ENCODE results near the gene SGCD. TPM values are rescaled to one million over a fixed set of nuclear protein-coding genes. Genes with fewer than 3 reads are reported as not detected.

Gene SGCD
- polyA plus RNA-seq, 1 of the 3 experiments (the other 2 are of a cell fraction) = 0.87 TPM

DNA sequence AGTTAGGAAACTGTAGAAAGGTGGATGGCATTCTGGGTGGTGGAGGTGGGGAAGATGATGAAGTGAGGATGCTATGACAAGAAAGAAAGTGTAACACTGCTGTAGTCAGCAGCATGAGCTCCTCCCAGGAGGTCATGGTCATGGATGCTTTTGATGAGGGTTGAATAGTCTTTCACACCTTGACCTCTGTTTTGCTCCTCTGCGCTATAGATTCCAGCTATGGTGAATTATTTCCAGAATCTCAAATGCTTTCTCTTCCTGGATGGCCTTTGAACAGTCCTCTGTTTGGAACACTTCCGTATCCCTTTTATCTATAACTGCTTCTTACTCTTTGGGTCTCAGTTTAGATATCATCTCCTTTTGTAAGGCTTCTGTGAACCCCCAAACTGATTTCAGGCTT, 357.3 kb downstream of the SGCD start:
- Histone ChIP-seq H3K4me3 (ENCODE audit: low read depth in 2 of 2, low read length in 1 of 2) (no peak overlapping the region), H3K9ac (no peak overlapping the region), H3F3A (replicated peaks; ENCODE audit: insufficient read depth) (no peaks in the 10 kb centered on the region), H3K79me2 (ENCODE audit: insufficient read depth) (no peaks in the 10 kb centered on the region), H3K4me1 (ENCODE audit: control insufficient read depth in 1 of 2, insufficient read depth in 2 of 2, low read depth in 1 of 2, low read length in 1 of 2) (peaks cover 0 to 16% of the 10 kb centered on the region in 2 experiments; a peak in 1 of 4 replicates), H3K9me2 (no peaks in the 10 kb centered on the region), H3K4me2 (no peak overlapping the region), H2AFZ (ENCODE audit: low read depth) (no peak overlapping the region), H3K36me3 (replicated peaks in 1 of 2; ENCODE audit: control insufficient read depth in 1 of 2, insufficient read depth in 2 of 2, low read length in 1 of 2) (no peaks in the 10 kb centered on the region), H4K20me1 (ENCODE audit: insufficient read depth) (no peaks in the 10 kb centered on the region), H3K27ac (ENCODE audit: low read depth in 2 of 2, low read length in 1 of 2) (no peak overlapping the region), H3K9me3 (no peaks in the 10 kb centered on the region), H3K27me3 (ENCODE audit: insufficient read depth) (no peaks in the 10 kb centered on the region)
- CTCF ChIA-PET = no interaction called here
- WGBS (ENCODE audit: low lambda C conversion rate) = 63% methylated on average over 2 of the region's 2 CpGs
- no peak for DNase-seq
- TF ChIP-seq TAF1 (IDR thresholded peaks at IDR 0.05; ENCODE audit: borderline replicate concordance, low read depth, low read length) (no peak), GABPA (IDR thresholded peaks at IDR 0.05; ENCODE audit: low read depth) (no peak), TEAD4 (IDR thresholded peaks at IDR 0.05; ENCODE audit: borderline replicate concordance, insufficient read depth) (no peak), NRF1 (IDR thresholded peaks at IDR 0.05; ENCODE audit: low read depth, low read length) (no peak), FOXJ3 (CRISPR knock-in tag; IDR thresholded peaks at IDR 0.05) (no peak), POLR2AphosphoS5 (IDR thresholded peaks at IDR 0.05; ENCODE audit: low read depth, low read length) (no peak), MXI1 (IDR thresholded peaks at IDR 0.05; ENCODE audit: low read depth, low read length) (no peak), FOSL2 (IDR thresholded peaks at IDR 0.05; ENCODE audit: borderline replicate concordance, low read depth) (no peak), RAD21 (IDR thresholded peaks at IDR 0.05; ENCODE audit: low read length) (no peak), NFIC (IDR thresholded peaks at IDR 0.05; ENCODE audit: borderline replicate concordance) (no peak), SIN3A (IDR thresholded peaks at IDR 0.05; ENCODE audit: borderline replicate concordance, low read depth, low read length) (no peak), EZH2phosphoT487 (IDR thresholded peaks at IDR 0.05; ENCODE audit: borderline replicate concordance, low read depth) (no peak)
- TF ChIP-seq, protein P1, sequence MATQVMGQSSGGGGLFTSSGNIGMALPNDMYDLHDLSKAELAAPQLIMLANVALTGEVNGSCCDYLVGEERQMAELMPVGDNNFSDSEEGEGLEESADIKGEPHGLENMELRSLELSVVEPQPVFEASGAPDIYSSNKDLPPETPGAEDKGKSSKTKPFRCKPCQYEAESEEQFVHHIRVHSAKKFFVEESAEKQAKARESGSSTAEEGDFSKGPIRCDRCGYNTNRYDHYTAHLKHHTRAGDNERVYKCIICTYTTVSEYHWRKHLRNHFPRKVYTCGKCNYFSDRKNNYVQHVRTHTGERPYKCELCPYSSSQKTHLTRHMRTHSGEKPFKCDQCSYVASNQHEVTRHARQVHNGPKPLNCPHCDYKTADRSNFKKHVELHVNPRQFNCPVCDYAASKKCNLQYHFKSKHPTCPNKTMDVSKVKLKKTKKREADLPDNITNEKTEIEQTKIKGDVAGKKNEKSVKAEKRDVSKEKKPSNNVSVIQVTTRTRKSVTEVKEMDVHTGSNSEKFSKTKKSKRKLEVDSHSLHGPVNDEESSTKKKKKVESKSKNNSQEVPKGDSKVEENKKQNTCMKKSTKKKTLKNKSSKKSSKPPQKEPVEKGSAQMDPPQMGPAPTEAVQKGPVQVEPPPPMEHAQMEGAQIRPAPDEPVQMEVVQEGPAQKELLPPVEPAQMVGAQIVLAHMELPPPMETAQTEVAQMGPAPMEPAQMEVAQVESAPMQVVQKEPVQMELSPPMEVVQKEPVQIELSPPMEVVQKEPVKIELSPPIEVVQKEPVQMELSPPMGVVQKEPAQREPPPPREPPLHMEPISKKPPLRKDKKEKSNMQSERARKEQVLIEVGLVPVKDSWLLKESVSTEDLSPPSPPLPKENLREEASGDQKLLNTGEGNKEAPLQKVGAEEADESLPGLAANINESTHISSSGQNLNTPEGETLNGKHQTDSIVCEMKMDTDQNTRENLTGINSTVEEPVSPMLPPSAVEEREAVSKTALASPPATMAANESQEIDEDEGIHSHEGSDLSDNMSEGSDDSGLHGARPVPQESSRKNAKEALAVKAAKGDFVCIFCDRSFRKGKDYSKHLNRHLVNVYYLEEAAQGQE (IDR thresholded peaks at IDR 0.05; ENCODE audit: low read depth, low read length) = no peak
- POLR2A ChIA-PET = no interaction called here

DNA sequence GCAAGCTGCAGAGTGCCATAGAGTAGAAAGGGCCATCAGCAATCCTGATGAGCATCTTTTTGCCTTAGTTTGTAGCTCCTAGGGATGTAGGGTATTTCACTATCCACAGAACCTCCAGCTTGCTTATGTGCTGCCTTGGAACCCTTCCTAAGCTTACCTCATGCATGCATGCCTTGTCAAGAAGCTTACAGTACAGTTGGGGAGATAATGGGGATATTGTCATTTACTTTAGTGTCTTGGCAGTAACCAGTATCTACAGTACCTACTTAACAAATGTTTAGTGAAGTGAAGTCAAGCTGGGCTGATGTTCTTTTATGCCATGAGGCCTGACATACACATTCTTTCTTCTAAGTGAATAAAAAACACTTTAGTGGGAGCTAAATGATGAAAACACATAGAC, 358.5 kb downstream of the SGCD start:
- no peaks in the 10 kb centered on the region for H3F3A ChIP-seq (replicated peaks; ENCODE audit: insufficient read depth)
- POLR2A ChIA-PET = no interaction called here
- DNase-seq = no peak
- no peaks in the 10 kb centered on the region for H3K9me3 ChIP-seq
- CTCF ChIA-PET = no interaction called here
- H4K20me1 ChIP-seq (ENCODE audit: insufficient read depth) = no peaks in the 10 kb centered on the region
- no peaks in the 10 kb centered on the region for H3K36me3 ChIP-seq (replicated peaks in 1 of 2; ENCODE audit: control insufficient read depth in 1 of 2, insufficient read depth in 2 of 2, low read length in 1 of 2)
- no peak overlapping the region for H3K4me2 ChIP-seq
- H3K27me3 ChIP-seq (ENCODE audit: insufficient read depth) = no peaks in the 10 kb centered on the region
- no peaks in the 10 kb centered on the region for H3K9me2 ChIP-seq
- no peak overlapping the region for H3K27ac ChIP-seq (ENCODE audit: low read depth in 2 of 2, low read length in 1 of 2)
- no peak overlapping the region for H3K4me3 ChIP-seq (ENCODE audit: low read depth in 2 of 2, low read length in 1 of 2)
- TF ChIP-seq YY1 (IDR thresholded peaks at IDR 0.05; ENCODE audit: low read depth) = no peak
- TF ChIP-seq ELF1 (IDR thresholded peaks at IDR 0.05) = no peak
- no peak for TF ChIP-seq RXRA (IDR thresholded peaks at IDR 0.05; ENCODE audit: borderline replicate concordance, low read depth)
- TF ChIP-seq JUND (IDR thresholded peaks at IDR 0.05) = no peak
- no peak for TF ChIP-seq EP300 (IDR thresholded peaks at IDR 0.05; ENCODE audit: borderline replicate concordance in 1 of 2, low read depth in 1 of 2, low read length in 1 of 2)
- no peak for TF ChIP-seq NRF1 (IDR thresholded peaks at IDR 0.05; ENCODE audit: low read depth, low read length)
- TF ChIP-seq TCF12 (IDR thresholded peaks at IDR 0.05) = no peak
- no peak for TF ChIP-seq GATA2 (CRISPR knock-in tag; IDR thresholded peaks at IDR 0.05)
- TF ChIP-seq USF1 (IDR thresholded peaks at IDR 0.05; ENCODE audit: borderline replicate concordance, low read depth) = no peak
- no peak for TF ChIP-seq TEAD4 (IDR thresholded peaks at IDR 0.05; ENCODE audit: borderline replicate concordance, insufficient read depth)
- TF ChIP-seq FOXM1 (IDR thresholded peaks at IDR 0.05; ENCODE audit: low read depth) = no peak
- TF ChIP-seq EZH2phosphoT487 (IDR thresholded peaks at IDR 0.05; ENCODE audit: borderline replicate concordance, low read depth) = no peak
- H3K79me2 ChIP-seq (ENCODE audit: insufficient read depth) = no peaks in the 10 kb centered on the region
- no peak overlapping the region for H2AFZ ChIP-seq (ENCODE audit: low read depth)
- H3K4me1 ChIP-seq (ENCODE audit: control insufficient read depth in 1 of 2, insufficient read depth in 2 of 2, low read depth in 1 of 2, low read length in 1 of 2) = peaks cover 0 to 16% of the 10 kb centered on the region in 2 experiments; a peak in 1 of 4 replicates
- H3K9ac ChIP-seq = no peak overlapping the region

Data from SK-N-SH (cell line).